ENCODE measurements around the gene IKBIP. TPM values are rescaled to one million over a fixed set of nuclear protein-coding genes. Genes with fewer than 3 reads are reported as not detected.

IKBIP gene
- total and polyA plus RNA-seq, 2 donors (not counting 3 experiments of a cell fraction or from before 2014, with no cell fraction given), result 12.9 to 56.8 TPM

- FAIRE-seq (no peak), DNase-seq (ENCODE audit: low read depth, low spot score) (peak; percentile 45)
- CTCF ChIA-PET, result interaction anchor here (0.9 to 1.7 kb wide), 5 partner anchors 10 to 79 kb away, joined by 3 to 11 read pairs (median 4); no protein-coding TSS in a partner anchor
- peaks cover 11% of the 10 kb centered on the region for H3K4me1 ChIP-seq (ENCODE audit: control insufficient read depth, extremely low read depth, insufficient read depth, low read length)
- POLR2A ChIA-PET, result no interaction called here
- H3K9me3 ChIP-seq (replicated peaks; ENCODE audit: control insufficient read depth, insufficient read depth, low read length), result no peaks in the 10 kb centered on the region
- H3K27ac ChIP-seq (ENCODE audit: insufficient read depth, low read depth, low read length), result peak overlapping the region; percentile 50
- H3K79me2 ChIP-seq (ENCODE audit: control insufficient read depth, insufficient read depth, low read length), result peaks cover 55% of the 10 kb centered on the region
- H3K4me2 ChIP-seq (ENCODE audit: insufficient read depth, low read length), result peak overlapping the region; percentile 99
- no peaks in the 10 kb centered on the region for H3K9me1 ChIP-seq (replicated peaks; ENCODE audit: control insufficient read depth, extremely low read depth, insufficient read depth, low read length)
- H3K4me3 ChIP-seq (replicated peaks in 1 of 3; ENCODE audit: insufficient read depth in 1 of 3, low read depth in 1 of 3, low read length in 3 of 3), result peak overlapping the region; percentile 67 to 89 (median 87)
- H3K27me3 ChIP-seq (ENCODE audit: control insufficient read depth in 2 of 2, insufficient read depth in 2 of 2, low read length in 2 of 2), result no peaks in the 10 kb centered on the region
- dilution Hi-C loops (cut with MboI; ENCODE audit: extremely low pct_ligation_motif_present, low sequenced_read_pairs), result no loop called here
- no TSS peak for BruUV-seq (replicated peaks)
- peak overlapping the region; percentile 94 for H2AFZ ChIP-seq (ENCODE audit: low read depth, low read length)
- intact Hi-C loops (cut with micrococcal nuclease), result loop anchor here (1.0 to 2.0 kb wide), 5 partner anchors 39 to 155 kb away; partner anchors contain the start of genes SLC25A3 and TMPO
- peaks cover 5 to 8% of the 10 kb centered on the region in 2 experiments for H3K36me3 ChIP-seq (ENCODE audit: control insufficient read depth in 2 of 2, extremely low read depth in 1 of 2, insufficient read depth in 2 of 2, low read length in 2 of 2)
- TF ChIP-seq GATA2 (IDR thresholded peaks at IDR 0.05; ENCODE audit: insufficient read depth, insufficient read length, low read depth, low read length), result no peak
- no peak for TF ChIP-seq MYC (IDR thresholded peaks at IDR 0.05; ENCODE audit: low read depth, low read length)
- TF ChIP-seq POLR2A (IDR thresholded peaks at IDR 0.05; ENCODE audit: low read depth, low read length), result no peak
- TF ChIP-seq JUN (IDR thresholded peaks at IDR 0.05; ENCODE audit: borderline replicate concordance, insufficient read depth, insufficient read length, low read depth), result no peak
- TF ChIP-seq FOS (IDR thresholded peaks at IDR 0.05; ENCODE audit: borderline replicate concordance, insufficient read depth, low read length), result no peak
- TF ChIP-seq EZH2 (IDR thresholded peaks at IDR 0.05; ENCODE audit: borderline replicate concordance, low read depth, low read length, severe bottlenecking), result no peak
- TF ChIP-seq POLR2AphosphoS5 (IDR thresholded peaks at IDR 0.05; ENCODE audit: insufficient read depth, low read depth, low read length), result no peak
- no peak for TF ChIP-seq MAX (IDR thresholded peaks at IDR 0.05; ENCODE audit: insufficient read depth, insufficient read length)
- no peak for TF ChIP-seq CTCF (IDR thresholded peaks at IDR 0.05; ENCODE audit: extremely low read depth in 1 of 2, insufficient read depth in 1 of 2, low read depth in 1 of 2, low read length in 2 of 2)
- H3K9ac ChIP-seq (replicated peaks; ENCODE audit: extremely low read depth, insufficient read depth, low read length), result peak overlapping the region; percentile 81
- no peaks in the 10 kb centered on the region for H4K20me1 ChIP-seq (replicated peaks; ENCODE audit: control insufficient read depth, extremely low read depth, insufficient read depth, low read length)
Measured at GRCh38 chr12:98645572-98646067, 1.0 kb upstream of the IKBIP start.

Measured in endothelial cell of umbilical vein (primary cell).